ENCODE data around the gene RPL18.

RPL18 gene

DNA sequence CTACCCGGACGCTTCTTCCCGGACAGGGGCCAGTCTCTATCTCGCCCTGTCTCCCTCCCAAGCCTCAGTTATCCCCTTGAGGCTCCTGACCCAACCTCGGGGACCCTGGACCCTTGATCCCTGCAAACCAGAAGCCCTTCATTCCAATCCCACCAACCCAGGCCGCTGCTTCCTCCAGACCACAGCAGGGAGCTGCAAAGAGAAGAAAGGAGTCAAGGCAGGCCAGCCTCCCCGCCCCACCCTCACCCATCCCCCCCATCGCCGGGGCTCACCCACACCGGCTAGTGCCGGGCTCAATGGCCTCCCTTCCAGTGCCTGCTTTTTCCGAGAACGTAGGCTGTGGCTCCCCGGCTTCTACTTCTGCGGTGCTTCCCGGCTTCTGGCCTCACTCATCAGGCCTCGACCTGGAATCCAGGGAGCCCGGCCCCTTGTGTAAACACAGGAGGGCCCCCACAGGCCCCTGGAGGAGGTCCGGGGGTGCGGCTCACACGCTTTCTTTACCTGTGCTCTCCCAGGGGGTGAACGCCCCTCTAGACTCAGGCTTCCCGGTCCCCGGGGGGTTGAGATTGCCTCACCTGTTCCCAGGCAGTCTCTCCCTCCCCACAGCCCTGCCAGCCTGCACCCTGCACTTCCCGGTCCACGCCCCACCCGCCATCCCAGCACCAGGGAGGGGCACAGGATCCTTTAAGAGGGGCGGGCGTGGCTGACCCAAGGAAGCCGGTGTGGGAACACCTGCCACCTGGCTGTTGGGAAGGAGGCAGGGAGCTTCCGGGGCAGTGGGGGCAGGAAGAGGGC is 4.3 kb downstream of the RPL18 start, which contains the start of gene FAM83E:
Gene FAM83E (minus strand): TSS at position 641 of the 795 bp plus-strand sequence. CDS start 1,704 bp downstream, outside the sequence.
- no peak for DNase-seq

DNA sequence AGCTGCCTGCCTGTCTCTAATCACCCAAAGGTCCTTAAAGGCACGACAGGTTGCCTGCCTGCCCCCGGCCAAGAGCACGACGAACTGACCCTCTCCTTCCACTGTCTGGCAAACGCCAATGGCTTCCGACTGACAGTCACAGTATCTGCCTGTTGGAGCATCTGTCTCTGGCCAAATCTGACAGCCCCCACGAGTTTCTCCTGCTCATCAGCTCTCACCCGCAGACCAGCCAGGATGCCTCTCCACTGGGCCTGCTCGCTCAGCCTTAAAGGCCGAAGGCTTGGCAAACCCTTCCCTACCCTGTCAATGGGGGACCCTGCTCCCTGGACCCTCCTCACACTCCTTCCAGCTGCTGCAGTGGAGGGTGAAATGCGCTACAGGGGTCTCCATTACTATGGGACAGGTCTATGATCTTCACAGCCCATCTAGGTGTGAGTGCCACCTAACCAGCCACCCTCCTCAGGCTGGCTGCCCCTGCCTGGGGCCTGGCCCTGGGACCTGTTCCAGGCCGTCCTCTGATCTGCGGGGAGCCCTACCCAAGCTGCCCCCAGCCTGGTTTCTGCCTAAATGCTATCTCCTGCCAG is 5.0 kb downstream of the RPL18 start:
- DNase-seq = no peak

DNA sequence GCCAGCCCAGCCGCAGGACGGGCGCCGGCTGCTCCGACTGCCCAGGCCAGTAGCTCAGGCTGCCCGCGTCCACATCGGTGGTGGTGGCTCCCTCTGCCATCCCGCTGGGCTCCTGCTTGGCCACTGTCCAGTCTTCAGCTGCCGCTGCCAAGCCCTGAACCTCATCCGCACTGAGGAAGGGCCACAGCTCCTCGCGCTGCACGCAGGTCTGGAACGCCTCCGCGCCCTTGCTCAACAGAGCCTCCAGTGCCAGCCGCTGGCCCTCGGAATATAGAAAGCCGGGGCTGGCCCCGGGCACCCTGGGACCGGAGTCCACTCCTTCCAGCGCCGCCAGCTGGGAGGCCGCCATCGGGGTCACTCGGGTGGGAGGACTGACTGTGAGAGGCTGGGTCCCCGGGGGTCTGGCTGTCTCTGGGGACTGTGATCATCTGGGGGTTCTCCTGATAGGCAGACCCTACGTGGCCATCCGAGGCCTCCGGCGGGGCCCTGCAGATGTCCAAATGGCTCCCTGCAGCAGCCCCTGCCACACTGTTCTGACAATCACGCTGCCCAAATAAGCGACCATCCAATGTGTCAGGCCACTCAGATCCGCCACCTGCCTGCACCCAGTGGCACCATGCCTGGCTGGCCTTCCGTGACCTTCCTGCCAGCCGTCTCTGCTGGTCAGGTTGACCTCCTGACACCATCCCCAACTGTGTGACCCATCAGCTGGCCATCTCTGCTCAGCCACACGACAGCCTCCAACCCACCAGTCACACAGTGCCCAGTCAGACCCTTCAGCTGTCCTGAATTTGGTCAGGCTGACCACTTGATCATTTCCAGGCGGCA is 5.7 kb downstream of the RPL18 start:
- DNase-seq = peak in 29 of 56 donors; percentile 7 to 81 (median 48)

DNA sequence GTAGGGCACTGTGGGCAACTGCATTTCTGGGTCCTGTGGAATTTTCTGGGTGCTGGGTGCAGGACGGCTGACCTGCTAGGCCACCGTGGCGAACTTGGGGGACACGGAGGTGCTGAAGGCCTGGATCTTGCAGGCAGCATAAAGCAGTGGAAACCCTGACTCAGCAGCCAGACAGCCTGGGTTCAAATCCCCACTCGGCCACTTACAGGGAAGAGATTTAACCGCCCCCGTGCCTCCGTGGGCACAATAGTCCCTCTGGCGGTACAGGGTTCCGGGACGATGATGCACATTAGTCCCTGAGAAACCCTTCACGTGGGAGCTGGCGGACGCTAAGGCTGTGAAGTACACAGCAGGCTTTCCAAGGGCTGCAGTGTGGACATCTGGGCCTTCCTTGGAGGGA is 7.1 kb downstream of the RPL18 start:
- no peak for DNase-seq

- DNase-seq = no peak
These were observed 9.3 kb downstream of the RPL18 start for GRCh38 chr19:48609571-48610108.

GRCh38 chr19:48608798-48609263 is 10.1 kb downstream of the RPL18 start:
- peak in 17 of 56 donors; percentile 9 to 58 (median 28) for DNase-seq

DNA sequence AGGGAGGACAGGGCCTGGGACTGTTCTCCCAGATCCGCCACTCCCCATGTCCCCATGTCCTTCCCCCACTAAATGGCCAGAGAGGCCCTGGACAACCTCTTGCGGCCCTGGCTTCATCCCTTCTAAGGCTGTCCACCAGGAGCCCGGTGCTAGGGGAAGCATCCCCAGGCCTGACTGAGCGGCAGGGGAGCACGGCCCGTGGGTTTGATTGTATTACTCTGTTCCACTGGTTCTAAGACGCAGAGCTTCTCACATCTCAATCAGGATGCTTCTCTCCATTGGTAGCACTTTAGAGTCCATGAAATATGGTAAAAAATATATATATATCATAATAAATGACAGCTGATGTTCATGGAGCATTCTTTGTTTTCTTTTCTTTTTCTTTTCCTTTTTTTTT is 11.6 kb downstream of the RPL18 start:
- no peak for DNase-seq

DNA sequence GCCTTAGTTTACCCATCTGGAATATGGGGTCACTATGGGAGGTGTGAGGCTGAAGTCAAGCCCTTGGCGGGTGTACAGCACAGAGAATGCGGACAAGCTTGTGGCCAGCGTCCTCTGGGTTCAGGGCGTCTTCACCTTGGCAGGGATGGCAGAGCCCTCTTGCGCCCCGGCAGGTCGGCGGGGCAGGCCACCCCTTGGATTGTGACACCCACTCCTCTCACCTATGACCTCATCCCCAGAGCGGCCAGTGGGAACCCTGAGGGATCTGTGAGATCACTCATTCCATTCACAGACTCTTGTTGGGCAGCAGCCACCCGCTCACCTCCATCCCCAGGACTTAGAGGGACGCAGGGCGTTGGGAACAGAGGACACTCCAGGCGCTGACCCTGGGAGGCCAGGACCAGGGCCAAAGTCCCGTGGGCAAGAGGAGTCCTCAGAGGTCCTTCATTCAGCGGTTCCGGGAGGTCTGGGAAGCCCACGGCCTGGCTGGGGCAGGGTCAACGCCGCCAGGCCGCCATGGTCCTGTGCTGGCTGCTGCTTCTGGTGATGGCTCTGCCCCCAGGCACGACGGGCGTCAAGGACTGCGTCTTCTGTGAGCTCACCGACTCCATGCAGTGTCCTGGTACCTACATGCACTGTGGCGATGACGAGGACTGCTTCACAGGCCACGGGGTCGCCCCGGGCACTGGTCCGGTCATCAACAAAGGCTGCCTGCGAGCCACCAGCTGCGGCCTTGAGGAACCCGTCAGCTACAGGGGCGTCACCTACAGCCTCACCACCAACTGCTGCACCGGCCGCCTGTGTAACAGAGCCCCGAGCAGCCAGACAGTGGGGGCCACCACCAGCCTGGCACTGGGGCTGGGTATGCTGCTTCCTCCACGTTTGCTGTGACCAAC is 12.3 kb downstream of the RPL18 start, which contains the start of gene SPACA4:
Gene SPACA4 (plus strand): TSS at position 280 of the 896 bp plus-strand sequence. CDS start 237 bp downstream, at position 517.
- DNase-seq = no peak

- no peak for DNase-seq
These were observed 15.1 kb downstream of the RPL18 start for GRCh38 chr19:48603850-48604249.

DNA sequence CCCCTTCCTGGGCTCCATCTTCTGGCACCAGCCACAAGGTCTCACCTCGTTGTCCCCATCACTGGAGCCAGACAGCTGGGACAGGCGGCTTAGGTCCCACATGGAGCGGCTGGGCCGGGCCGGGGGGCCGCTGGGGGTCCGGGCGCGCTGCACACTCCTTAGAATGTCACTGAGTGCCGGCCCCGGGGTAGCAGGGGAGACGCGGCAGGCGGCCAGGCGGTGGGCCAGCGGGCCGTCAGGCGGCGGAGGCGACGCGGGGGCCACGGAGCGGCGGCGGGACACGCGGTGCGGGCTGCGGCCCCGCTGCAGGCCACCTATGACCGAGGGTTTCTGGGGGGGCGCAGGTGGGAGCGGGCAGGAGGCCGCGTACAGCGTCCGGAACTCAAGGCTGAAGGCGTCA is 15.5 kb downstream of the RPL18 start:
- no peak for DNase-seq

DNA sequence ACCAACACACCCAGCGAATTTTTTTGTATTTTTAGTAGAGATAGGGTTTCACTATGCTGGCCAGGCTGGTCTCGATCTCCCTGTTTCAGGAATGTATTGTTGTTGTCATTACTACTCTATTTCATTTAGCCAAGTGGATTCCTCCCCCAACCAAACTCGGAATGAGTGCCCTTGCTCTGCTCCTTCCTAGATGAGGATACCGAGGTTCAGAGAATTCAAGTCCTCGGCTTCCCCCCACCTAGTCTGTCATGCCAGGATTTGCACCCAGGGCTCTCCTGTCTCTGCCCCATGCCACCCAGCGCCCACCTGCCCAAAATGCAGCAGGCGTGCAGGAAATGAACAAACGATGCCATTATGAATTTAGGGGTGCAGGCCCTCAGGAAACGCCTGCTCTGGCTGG is 16.0 kb downstream of the RPL18 start:
- DNase-seq = no peak

DNA sequence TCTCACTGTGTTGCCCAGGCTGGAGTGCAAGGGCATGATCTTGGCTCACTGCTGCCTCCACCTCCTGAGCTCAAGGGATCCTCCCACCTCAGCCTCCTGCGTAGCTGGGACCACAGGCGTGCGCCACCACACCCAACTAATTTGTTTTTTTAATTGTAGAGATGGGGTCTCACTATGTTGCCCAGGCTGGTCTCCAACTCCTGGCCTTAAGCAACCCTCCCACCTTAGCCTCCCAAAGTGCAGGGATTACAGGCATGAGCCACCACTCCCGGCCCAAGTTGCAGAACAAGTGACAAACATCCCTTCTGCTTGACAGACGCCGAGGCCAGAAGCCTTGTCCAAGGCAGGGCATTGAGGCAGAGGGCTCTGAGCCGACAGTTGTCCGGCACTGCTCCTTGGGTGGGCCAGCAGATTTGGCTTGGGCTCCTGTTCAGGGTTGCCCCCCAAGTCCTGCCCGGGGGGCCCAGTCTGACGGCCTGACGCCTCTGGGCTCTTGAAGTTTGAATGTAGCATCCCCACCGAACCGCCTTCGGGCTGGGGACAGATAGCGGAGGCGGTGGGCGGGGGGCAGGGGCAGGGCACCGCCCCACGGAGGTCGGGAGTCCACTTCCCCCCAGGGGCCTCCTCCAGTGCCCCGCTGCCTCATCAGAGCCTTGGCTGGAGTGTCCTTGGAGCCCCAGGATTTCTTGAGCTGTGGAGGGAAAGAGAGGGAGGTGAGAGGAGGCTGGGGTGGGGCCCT is 18.1 kb downstream of the RPL18 start:
- DNase-seq = no peak

DNA sequence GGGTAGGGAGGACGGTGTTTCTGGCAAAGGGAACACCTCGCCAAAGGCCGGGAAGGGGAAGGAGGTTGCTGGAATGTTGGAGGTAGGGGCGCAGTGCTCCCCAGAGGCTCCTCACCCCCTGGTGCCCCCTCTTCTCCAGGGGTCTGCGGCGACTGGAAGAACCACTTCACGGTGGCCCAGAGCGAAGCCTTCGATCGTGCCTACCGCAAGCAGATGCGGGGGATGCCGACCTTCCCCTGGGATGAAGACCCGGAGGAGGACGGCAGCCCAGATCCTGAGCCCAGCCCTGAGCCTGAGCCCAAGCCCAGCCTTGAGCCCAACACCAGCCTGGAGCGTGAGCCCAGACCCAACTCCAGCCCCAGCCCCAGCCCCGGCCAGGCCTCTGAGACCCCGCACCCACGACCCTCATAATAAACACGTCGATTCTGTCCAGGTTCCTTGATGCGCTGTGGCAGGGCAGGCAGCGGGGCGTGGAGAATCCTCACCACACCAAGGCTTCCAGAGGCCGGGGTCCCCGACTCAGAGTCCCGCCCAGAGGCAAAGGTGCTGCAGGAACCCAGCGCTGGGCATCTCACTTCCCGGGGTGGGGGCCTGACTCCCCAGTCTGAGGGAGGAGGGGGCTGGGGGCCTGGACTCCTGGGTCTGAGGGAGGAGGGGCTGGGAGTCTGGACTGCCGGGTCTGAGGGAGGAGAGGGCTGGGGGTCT is 19.8 kb downstream of the RPL18 start:
- DNase-seq = no peak

DNA sequence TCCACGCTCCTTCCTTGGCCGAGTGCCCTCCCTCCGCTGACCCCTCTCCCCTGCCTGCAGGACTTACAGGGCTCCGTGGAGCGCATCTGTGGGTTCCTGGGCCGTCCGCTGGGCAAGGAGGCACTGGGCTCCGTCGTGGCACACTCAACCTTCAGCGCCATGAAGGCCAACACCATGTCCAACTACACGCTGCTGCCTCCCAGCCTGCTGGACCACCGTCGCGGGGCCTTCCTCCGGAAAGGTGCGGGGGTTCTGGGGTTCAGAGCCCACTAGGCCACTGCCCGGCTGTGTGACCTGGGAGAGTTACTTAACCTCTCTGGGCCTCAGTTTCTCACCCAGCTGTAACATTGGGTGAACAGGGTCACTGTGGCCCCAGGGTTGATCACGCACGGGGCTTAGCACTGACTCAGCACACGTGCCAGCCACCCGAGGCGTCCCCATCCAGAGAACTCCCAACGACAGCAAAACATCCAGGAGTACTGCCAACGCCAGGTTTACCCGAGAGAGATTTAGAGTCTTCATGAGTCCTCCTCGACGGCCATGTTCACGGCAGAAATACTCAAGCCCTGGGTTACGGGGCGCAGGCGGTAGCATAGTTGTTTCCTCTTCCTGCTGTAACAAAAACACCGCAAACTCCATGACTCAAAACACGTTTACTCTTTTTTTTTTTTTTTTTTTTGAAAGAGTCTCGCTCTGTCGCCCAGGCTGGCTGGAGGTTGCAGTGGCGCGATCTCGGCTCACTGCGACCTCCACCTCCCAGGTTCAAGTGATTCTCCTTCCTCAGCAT is 22.1 kb downstream of the RPL18 start:
- no peak for DNase-seq

DNA sequence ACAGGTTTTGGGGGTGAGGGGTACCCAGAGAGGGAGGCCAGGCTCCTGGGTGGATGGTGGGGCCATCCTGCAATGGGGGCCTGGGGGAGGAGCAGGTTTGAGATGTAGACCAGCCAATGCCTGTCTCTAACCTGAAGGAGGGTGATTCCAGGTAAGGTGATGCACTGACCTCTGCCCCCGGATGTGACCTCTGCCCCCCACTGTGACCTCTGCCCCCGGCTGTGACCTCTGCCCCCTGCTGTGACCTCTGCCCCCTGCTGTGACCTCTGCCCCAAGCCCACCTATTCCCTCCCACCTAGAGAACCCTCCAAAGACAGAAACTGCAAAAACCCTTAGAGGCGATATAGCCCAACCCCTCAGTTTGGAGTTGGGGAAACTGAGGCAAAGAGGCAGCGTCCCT is 22.7 kb downstream of the RPL18 start:
- DNase-seq = no peak

GRCh38 chr19:48595833-48596232 is 23.1 kb downstream of the RPL18 start:
- DNase-seq = no peak

- DNase-seq = no peak
These were observed 23.8 kb downstream of the RPL18 start for GRCh38 chr19:48595171-48595570.

DNA sequence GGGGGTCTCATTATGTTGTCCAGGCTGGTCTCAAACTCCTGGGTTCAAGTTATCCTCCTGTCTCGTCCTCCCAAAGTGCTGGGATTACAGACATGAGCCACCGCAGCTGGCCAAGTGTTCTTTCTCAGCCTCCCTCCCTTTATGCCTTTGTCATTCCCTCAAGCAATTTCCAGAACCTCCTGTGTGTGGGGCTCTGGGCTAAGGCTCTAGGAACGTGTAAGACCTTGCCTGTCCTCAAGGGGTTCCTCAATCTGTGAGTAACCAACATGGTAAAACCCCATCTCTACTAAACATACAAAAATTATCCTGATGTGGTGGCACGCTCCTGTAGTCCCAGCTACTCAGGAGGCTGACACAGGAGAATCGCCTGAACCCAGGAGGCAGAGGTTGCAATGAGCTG is 28.0 kb downstream of the RPL18 start:
- DNase-seq = no peak
